GM12878 (cell line): ENCODE measurements around the gene HMGXB3. TPM values are rescaled to one million over a fixed set of nuclear protein-coding genes. Genes with fewer than 3 reads are reported as not detected.

Experiments
- ATAC-seq: fragments of 200-7000 bp; cut with Tn5 transposase; 3 replicates; pipeline ENCODE4 v1.9.1; 2020; ENCODE audit warnings: mild to moderate bottlenecking, moderate library complexity
- BruUV-seq: library from RNA; stranded (reverse); fragments of 400-500 nt; replicated peaks from 2 replicates; lab custom pipeline; 2021; lab: Mats Ljungman, UMichigan
- CTCF ChIA-PET: fragments of 300-600 bp; sonication (Branson Sonifier 250); formaldehyde crosslinking; extraction: SDS; loops from one replicate; lab custom pipeline; 2021; ENCODE audit warnings: inconsistent platforms; lab: Yijun Ruan, JAX
- POLR2A ChIA-PET: fragments of 350-600 bp; formaldehyde crosslinking; extraction: SDS; loops from one replicate; lab custom pipeline; 2021; ENCODE audit warnings: inconsistent platforms; lab: Charles Lee
- RAD21 ChIA-PET: fragments of 300-600 bp; sonication (Branson Sonifier 250); formaldehyde crosslinking; loops from one replicate; lab custom pipeline; 2023; ENCODE audit warnings: antibody characterized with exemption; ENCODE audit not compliant: unreplicated experiment; lab: Charles Lee
- SMC1A ChIA-PET: fragments of 300-600 bp; sonication (Branson Sonifier 250); formaldehyde crosslinking; loops from one replicate; lab custom pipeline; 2023; ENCODE audit not compliant: unreplicated experiment, uncharacterized antibody; lab: Charles Lee
- DNase-seq: peaks from one replicate; pipeline ENCODE4 v3.0.0-alpha.2; 2011; ENCODE audit warnings: low read depth, low spot score
- FAIRE-seq: peaks from 3 replicates; lab custom pipeline; 2011; peaks lifted over from hg19 to GRCh38; lab: Jason Lieb, UNC
- H2AFZ ChIP-seq: 2 replicates; pipeline ENCODE4 v1.6.0; 2011; ENCODE audit warnings: low read depth, low read length, control low read depth; ENCODE audit not compliant: control insufficient read depth
- H3K27ac ChIP-seq: 2 replicates; pipeline ENCODE4 v1.5.1; 2011; ENCODE audit warnings: control low read depth; ENCODE audit not compliant: control insufficient read depth, insufficient read depth
- H3K27me3 ChIP-seq, 2 experiments: replicated peaks in 1 of 2; 2 replicates each; pipeline versions ENCODE4 v1.6.0 to v1.6.1; 2011; ENCODE audit warnings: low read length in 1 of 2; ENCODE audit not compliant: control insufficient read depth in 2 of 2, insufficient read depth in 2 of 2
- H3K36me3 ChIP-seq, 2 experiments: 2 replicates each; pipeline ENCODE4 v1.5.1; 2011; ENCODE audit warnings: low read length in 1 of 2; ENCODE audit not compliant: control insufficient read depth in 2 of 2, insufficient read depth in 2 of 2
- H3K4me1 ChIP-seq: 2 replicates; pipeline ENCODE4 v1.6.1; 2011; ENCODE audit warnings: mild to moderate bottlenecking, low read length, moderate library complexity, mixed read lengths; ENCODE audit not compliant: control insufficient read depth, insufficient read depth
- H3K4me2 ChIP-seq: 2 replicates; pipeline ENCODE4 v1.6.0; 2011; ENCODE audit warnings: control low read depth; ENCODE audit not compliant: control insufficient read depth, insufficient read depth
- H3K4me3 ChIP-seq: fragments of 200-600 bp; sonication (generic); 2 replicates; pipeline ENCODE4 v1.5.1; 2016
- H3K79me2 ChIP-seq: 2 replicates; pipeline ENCODE4 v1.6.0; 2011; ENCODE audit warnings: low read length; ENCODE audit not compliant: control insufficient read depth, insufficient read depth
- H3K9ac ChIP-seq: 2 replicates; pipeline ENCODE4 v1.8.0; 2011; ENCODE audit warnings: low read length, control low read depth, mixed read lengths; ENCODE audit not compliant: control insufficient read depth, insufficient read depth
- H3K9me3 ChIP-seq: replicated peaks from 3 replicates; pipeline ENCODE4 v1.5.1; 2011; ENCODE audit warnings: mild to moderate bottlenecking, low read length; ENCODE audit not compliant: control insufficient read depth, insufficient read depth
- H4K20me1 ChIP-seq: 2 replicates; pipeline ENCODE4 v1.6.0; 2011; ENCODE audit not compliant: control insufficient read depth, insufficient read depth
- BCL11A ChIP-seq: IDR thresholded peaks from 2 replicates; pipeline ENCODE4 v1.6.1; 2011; ENCODE audit warnings: low read depth, low read length
- EGR1 ChIP-seq, 2 experiments: IDR thresholded peaks; 1 replicate in 1 of 2; 2 replicates in 1 of 2; pipeline ENCODE4 v1.6.1; 2011 to 2012; ENCODE audit warnings: low read depth in 2 of 2, low read length in 2 of 2, borderline replicate concordance in 1 of 2, mild to moderate bottlenecking in 1 of 2, moderate library complexity in 1 of 2
- MTA3 ChIP-seq: IDR thresholded peaks from 2 replicates; pipeline ENCODE4 v1.6.1; 2012; ENCODE audit warnings: low read length, inconsistent platforms, borderline replicate concordance
- RELA ChIP-seq: fragments of 450-650 bp; IDR thresholded peaks from 2 replicates; pipeline ENCODE4 v1.8.0; 2014; ENCODE audit warnings: borderline replicate concordance; ENCODE audit not compliant: partially characterized antibody
- ZNF592 ChIP-seq: fragments of 450-650 bp; IDR thresholded peaks from 2 replicates; pipeline ENCODE4 v1.6.1; 2017; ENCODE audit warnings: mild to moderate bottlenecking, moderate library complexity
- WGBS: methylation state at CpG from one replicate; pipeline ENCODE4 v1.1.6; 2016; ENCODE audit warnings: low lambda C conversion rate; ENCODE audit not compliant: insufficient replicate concordance, insufficient coverage; ENCODE audit errors: missing lambda C conversion rate; 5-methylcytosine and 5-hydroxymethylcytosine counted together
- in situ Hi-C: fragments of 300-500 bp; cut with MboI; formaldehyde crosslinking; loops from 9 replicates; pipeline ENCODE4 v1.14.3; 2018; ENCODE audit warnings: mixed read lengths
- intact Hi-C: fragments of 100-400 bp; cut with micrococcal nuclease; formaldehyde crosslinking; loops from one replicate; pipeline ENCODE4 v1.14.2; 2022; ENCODE audit not compliant: unreplicated experiment
- polyA plus RNA-seq, 11 experiments: library from polyadenylated mRNA; depleted of rRNA in 4 of 11; unstranded in 6 of 11; stranded (reverse) in 5 of 11; fragments of >200 nt; fragmentation: Nextera tagmentation in 4 of 11; fragmentation: Illumina TruSeq in 1 of 11; extraction: Ambion mirVana in 4 of 11; extraction: Trizol in 1 of 11; gene quantifications; 1 replicate in 1 of 11; 2 replicates in 10 of 11; pipeline versions ENCODE4 v1.2.1 to v1.2.3, GENCODE V29; 2011 to 2016; ENCODE audit warnings: inconsistent platforms in 2 of 11, missing spikeins in 2 of 11, low read depth in 1 of 11
- total RNA-seq, 4 experiments: library from RNA; depleted of rRNA in 3 of 4; stranded (reverse); fragments of >200 nt in 3 of 4; fragmentation: Illumina TruSeq in 1 of 4; extraction: Trizol in 1 of 4; gene quantifications; 2 replicates each; pipeline versions ENCODE4 v1.2.1 to v1.2.3, GENCODE V29; 2013 to 2021

HMGXB3 gene
- total and polyA plus RNA-seq, 10 of the 15 experiments (the other 5 are each of a cell fraction or from before 2014, with no cell fraction given), result 1.00 to 42.2 (median 28.1) TPM

GRCh38 chr5:149966946-149967345 lies 33.6 kb upstream of the HMGXB3 start:
- ATAC-seq (no peak), DNase-seq (no peak), FAIRE-seq (no peak)
- no peaks in the 10 kb centered on the region for H3K79me2 ChIP-seq
- no peak overlapping the region for H3K4me3 ChIP-seq
- ChIA-PET CTCF (interaction anchor here (0.7 to 1.4 kb wide), 5 partner anchors 11 to 330 kb away, joined by 3 to 5 read pairs (median 3); no protein-coding TSS in a partner anchor), POLR2A (interaction anchor here (0.6 kb wide), 1 partner anchor 107 kb away, joined by 4 read pairs; no protein-coding TSS in a partner anchor), RAD21 (no interaction called here), SMC1A (interaction anchor here (0.5 to 1.8 kb wide), 7 partner anchors 32 to 335 kb away, joined by 3 to 4 read pairs (median 3); no protein-coding TSS in a partner anchor)
- intact Hi-C loops, result loop anchor here (10.0 kb wide), 1 partner anchor 232 kb away; the partner anchor contains the start of gene PPARGC1B
- H3K27ac ChIP-seq, result no peak overlapping the region
- no peak overlapping the region for H3K4me2 ChIP-seq
- no peaks in the 10 kb centered on the region for H3K27me3 ChIP-seq
- H3K36me3 ChIP-seq, result no peaks in the 10 kb centered on the region
- no peak overlapping the region for H3K9ac ChIP-seq
- H2AFZ ChIP-seq, result no peak overlapping the region
- TF ChIP-seq MTA3 (no peak), ZNF592 (no peak), EGR1 (IDR thresholded peaks at IDR 0.05; ENCODE audit: borderline replicate concordance in 1 of 2, low read depth in 2 of 2, low read length in 2 of 2) (no peak), BCL11A (no peak), RELA (no peak)
- H3K4me1 ChIP-seq, result no peaks in the 10 kb centered on the region
- in situ Hi-C loops, result no loop called here
- H4K20me1 ChIP-seq, result no peaks in the 10 kb centered on the region
- no TSS peak for BruUV-seq
- H3K9me3 ChIP-seq, result no peaks in the 10 kb centered on the region
- WGBS, result 91% methylated on average over 3 of the region's 3 CpGs
